HL-60 (cell line): ENCODE measurements around the gene SH3BP5L.

Source experiments
- DNase-seq, 2 experiments: peaks; one replicate each; pipeline ENCODE4 v3.0.0-alpha.2; 2010 to 2020; ENCODE audit warnings: low read depth in 1 of 2, low spot score in 1 of 2
- H3K27ac ChIP-seq: fragments of 250-450 bp; sonication (Bioruptor Pico); replicated peaks from 2 replicates; pipeline ENCODE4 v1.5.1; 2020; ENCODE audit warnings: mild to moderate bottlenecking, moderate library complexity
- H3K27me3 ChIP-seq: fragments of 250-450 bp; sonication (Bioruptor Pico); 2 replicates; pipeline ENCODE4 v1.5.1; 2021; ENCODE audit warnings: mild to moderate bottlenecking, moderate library complexity; ENCODE audit not compliant: insufficient read depth, poor library complexity, severe bottlenecking
- H3K4me3 ChIP-seq: replicated peaks from 2 replicates; pipeline ENCODE4 v1.5.1; 2011; ENCODE audit warnings: mild to moderate bottlenecking, control low read depth, low read length; ENCODE audit not compliant: insufficient read depth
- GABPA ChIP-seq: IDR thresholded peaks from 2 replicates; pipeline ENCODE4 v1.6.1; 2012; ENCODE audit warnings: low read depth
- POLR2AphosphoS5 ChIP-seq: IDR thresholded peaks from 2 replicates; pipeline ENCODE4 v1.6.1; 2012; ENCODE audit warnings: low read depth
- SPI1 ChIP-seq: IDR thresholded peaks from 2 replicates; pipeline ENCODE4 v1.6.1; 2012; ENCODE audit warnings: low read depth, mild to moderate bottlenecking, borderline replicate concordance
- TF ChIP-seq, protein P1 (sequence below): IDR thresholded peaks from 2 replicates; pipeline ENCODE4 v1.6.1; 2012; ENCODE audit warnings: low read depth; ENCODE audit not compliant: insufficient replicate concordance
- TF ChIP-seq, protein P2 (sequence below): IDR thresholded peaks from one replicate; pipeline ENCODE4 v1.5.1; 2011; ENCODE audit warnings: low read length, control low read depth, inconsistent platforms; ENCODE audit not compliant: insufficient read depth

Gene SH3BP5L

DNA sequence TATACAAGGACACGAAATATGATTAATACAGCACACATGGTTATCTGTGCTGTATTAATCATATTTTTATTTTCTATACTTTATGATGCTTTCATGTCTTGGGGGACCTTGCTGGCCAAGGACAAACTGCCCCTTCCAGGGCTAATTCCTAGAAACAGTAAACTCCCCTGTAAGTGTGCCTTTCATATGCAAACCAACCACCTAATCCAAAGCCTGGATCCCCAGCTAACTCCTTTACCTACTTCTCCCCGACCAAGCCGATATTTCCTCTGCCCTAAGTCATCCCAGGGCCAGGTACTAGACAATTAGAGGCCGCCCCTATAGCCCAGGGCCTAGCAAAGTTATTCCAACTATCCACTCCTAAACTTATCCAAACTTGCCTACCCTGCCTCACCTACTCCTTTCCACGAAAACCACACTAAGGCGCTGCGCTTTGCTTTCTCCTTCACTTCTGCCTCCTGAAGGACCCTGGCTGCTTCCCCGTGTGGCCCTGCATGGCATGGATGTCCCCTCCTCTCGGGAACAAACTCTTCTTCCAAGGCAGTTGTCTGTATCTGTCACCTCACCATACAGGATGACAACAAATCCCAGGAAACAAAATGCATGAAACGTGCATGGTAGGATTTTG lies 10.2 kb downstream of the SH3BP5L start:
- TF ChIP-seq GABPA, result no peak
- no peak for TF ChIP-seq POLR2AphosphoS5
- TF ChIP-seq, protein P1, sequence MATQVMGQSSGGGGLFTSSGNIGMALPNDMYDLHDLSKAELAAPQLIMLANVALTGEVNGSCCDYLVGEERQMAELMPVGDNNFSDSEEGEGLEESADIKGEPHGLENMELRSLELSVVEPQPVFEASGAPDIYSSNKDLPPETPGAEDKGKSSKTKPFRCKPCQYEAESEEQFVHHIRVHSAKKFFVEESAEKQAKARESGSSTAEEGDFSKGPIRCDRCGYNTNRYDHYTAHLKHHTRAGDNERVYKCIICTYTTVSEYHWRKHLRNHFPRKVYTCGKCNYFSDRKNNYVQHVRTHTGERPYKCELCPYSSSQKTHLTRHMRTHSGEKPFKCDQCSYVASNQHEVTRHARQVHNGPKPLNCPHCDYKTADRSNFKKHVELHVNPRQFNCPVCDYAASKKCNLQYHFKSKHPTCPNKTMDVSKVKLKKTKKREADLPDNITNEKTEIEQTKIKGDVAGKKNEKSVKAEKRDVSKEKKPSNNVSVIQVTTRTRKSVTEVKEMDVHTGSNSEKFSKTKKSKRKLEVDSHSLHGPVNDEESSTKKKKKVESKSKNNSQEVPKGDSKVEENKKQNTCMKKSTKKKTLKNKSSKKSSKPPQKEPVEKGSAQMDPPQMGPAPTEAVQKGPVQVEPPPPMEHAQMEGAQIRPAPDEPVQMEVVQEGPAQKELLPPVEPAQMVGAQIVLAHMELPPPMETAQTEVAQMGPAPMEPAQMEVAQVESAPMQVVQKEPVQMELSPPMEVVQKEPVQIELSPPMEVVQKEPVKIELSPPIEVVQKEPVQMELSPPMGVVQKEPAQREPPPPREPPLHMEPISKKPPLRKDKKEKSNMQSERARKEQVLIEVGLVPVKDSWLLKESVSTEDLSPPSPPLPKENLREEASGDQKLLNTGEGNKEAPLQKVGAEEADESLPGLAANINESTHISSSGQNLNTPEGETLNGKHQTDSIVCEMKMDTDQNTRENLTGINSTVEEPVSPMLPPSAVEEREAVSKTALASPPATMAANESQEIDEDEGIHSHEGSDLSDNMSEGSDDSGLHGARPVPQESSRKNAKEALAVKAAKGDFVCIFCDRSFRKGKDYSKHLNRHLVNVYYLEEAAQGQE, result no peak
- TF ChIP-seq SPI1, result no peak
- TF ChIP-seq, protein P2, sequence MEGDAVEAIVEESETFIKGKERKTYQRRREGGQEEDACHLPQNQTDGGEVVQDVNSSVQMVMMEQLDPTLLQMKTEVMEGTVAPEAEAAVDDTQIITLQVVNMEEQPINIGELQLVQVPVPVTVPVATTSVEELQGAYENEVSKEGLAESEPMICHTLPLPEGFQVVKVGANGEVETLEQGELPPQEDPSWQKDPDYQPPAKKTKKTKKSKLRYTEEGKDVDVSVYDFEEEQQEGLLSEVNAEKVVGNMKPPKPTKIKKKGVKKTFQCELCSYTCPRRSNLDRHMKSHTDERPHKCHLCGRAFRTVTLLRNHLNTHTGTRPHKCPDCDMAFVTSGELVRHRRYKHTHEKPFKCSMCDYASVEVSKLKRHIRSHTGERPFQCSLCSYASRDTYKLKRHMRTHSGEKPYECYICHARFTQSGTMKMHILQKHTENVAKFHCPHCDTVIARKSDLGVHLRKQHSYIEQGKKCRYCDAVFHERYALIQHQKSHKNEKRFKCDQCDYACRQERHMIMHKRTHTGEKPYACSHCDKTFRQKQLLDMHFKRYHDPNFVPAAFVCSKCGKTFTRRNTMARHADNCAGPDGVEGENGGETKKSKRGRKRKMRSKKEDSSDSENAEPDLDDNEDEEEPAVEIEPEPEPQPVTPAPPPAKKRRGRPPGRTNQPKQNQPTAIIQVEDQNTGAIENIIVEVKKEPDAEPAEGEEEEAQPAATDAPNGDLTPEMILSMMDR, result no peak
- no peak for DNase-seq
- Histone ChIP-seq H3K27ac (peak overlapping the region; percentile 58), H3K4me3 (no peak overlapping the region), H3K27me3 (no peaks in the 10 kb centered on the region)

DNA sequence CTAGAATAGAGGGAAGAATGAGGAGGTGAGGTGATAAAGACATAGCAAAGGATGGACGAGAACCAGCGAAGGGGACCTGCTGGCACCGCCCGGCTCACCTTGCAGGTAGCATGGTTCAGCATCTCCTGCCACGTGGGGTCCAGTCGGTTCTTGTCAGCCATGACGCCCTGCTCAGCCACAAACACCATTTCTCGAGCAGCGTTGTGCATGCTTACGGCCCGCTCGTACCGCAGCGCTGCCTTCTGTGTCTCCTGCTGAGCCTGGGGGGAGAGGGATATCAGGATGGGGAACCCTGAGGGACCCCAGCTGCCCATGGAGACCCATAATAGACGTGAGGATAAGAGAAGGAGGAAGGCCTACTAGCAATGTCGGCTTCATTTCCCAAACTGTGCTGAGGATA lies 11.4 kb downstream of the SH3BP5L start:
- H3K27ac ChIP-seq, result no peak overlapping the region
- TF ChIP-seq POLR2AphosphoS5 (no peak), GABPA (no peak), SPI1 (no peak)
- TF ChIP-seq, protein P1, result no peak
- TF ChIP-seq, protein P2, result no peak

DNA sequence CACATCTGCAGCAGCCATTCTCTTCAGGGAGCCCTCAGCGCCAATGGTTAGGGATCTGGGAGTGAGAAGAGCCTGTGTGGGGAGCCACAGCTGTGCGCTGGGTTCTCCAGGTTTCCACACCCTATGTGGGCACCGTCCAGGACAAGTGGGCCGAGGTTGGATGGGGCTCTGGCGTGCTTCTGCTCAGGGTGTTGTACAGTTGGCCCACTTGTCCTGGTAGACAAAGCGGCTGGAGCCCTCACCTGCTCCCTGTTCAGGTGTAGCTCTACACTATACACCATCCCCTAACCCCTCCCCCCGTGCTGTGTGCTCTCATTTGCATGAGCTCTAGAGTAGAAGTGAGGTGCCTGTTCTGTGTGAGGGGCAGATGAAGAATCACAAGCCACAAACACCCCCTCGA lies 12.2 kb downstream of the SH3BP5L start:
- Histone ChIP-seq H3K27ac (no peak overlapping the region), H3K27me3 (no peaks in the 10 kb centered on the region), H3K4me3 (no peak overlapping the region)
- no peak for DNase-seq
- no peak for TF ChIP-seq POLR2AphosphoS5
- no peak for TF ChIP-seq SPI1
- TF ChIP-seq, protein P2, result no peak
- TF ChIP-seq, protein P1, result no peak
- no peak for TF ChIP-seq GABPA

More for the DNA sequence above, 11.4 kb downstream of the SH3BP5L start:
- no peak for DNase-seq
- Histone ChIP-seq H3K27me3 (no peaks in the 10 kb centered on the region), H3K4me3 (no peak overlapping the region)
